Activated CD4-positive, alpha-beta memory T cell treated with anti-CD3 and anti-CD28 coated beads, Interleukin-2, amount 10 ng/mL, durations not matched to agents 7 days and 5 days (primary cell): ENCODE results near the gene PBX3. TPM values are rescaled to one million over a fixed set of nuclear protein-coding genes. Genes with fewer than 3 reads are reported as not detected.

Source experiments
- CTCF ChIA-PET: fragments of 350-600 bp; sonication (Branson Sonifier 250); formaldehyde crosslinking; loops from one replicate; lab custom pipeline; 2021; ENCODE audit warnings: antibody characterized with exemption, inconsistent platforms; lab: Charles Lee
- POLR2A ChIA-PET: fragments of 350-600 bp; sonication (Branson Sonifier 250); formaldehyde crosslinking; loops from one replicate; lab custom pipeline; 2021; ENCODE audit warnings: antibody characterized with exemption; lab: Charles Lee
- DNase-seq: peaks from one replicate; pipeline ENCODE4 v3.0.0-alpha.2; 2020
- H3K27ac Mint-ChIP-seq: one replicate; pipeline ENCODE4 v1.8.0; 2021; ENCODE audit warnings: mild to moderate bottlenecking, mixed read lengths
- H3K27me3 Mint-ChIP-seq: one replicate; pipeline ENCODE4 v1.8.0; 2021; ENCODE audit warnings: mixed read lengths
- H3K36me3 Mint-ChIP-seq: one replicate; pipeline ENCODE4 v1.8.0; 2021; ENCODE audit warnings: low read depth, mixed read lengths
- H3K4me1 Mint-ChIP-seq: one replicate; pipeline ENCODE4 v1.8.0; 2021; ENCODE audit warnings: mixed read lengths
- H3K4me3 Mint-ChIP-seq: one replicate; pipeline ENCODE4 v1.8.0; 2021; ENCODE audit warnings: mild to moderate bottlenecking, mixed read lengths
- H3K9me3 Mint-ChIP-seq: one replicate; pipeline ENCODE4 v1.8.0; 2021; ENCODE audit warnings: mixed read lengths
- total RNA-seq, 2 experiments: library from RNA; stranded (reverse); gene quantifications; one replicate each; pipeline ENCODE4 v1.2.3, GENCODE V29; 2021

The PBX3 gene
- total RNA-seq, 2 experiments from 2014 or later = 15.9 to 16.3 TPM

DNA sequence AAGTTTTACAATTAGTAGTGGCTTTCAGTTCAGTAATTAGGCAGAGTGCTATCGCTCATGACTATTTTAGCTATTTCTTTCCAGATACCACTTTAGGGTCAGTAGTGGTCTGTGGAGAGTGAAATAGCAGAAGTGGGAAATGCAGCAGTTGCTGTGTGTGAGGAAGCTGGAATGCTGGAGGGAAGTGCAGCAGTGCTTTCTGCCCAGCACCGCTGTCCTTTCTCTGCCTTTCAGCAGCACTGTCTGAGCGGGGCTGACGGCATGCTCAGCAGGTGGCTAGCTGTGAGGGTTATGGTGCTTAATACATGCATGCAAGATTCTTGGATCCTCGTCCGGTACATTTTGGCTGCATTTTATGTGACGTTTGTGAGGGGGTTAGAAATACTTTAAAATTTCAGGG lies 213.9 kb downstream of the PBX3 start:
- no peak overlapping the region for H3K27ac Mint-ChIP-seq
- no peaks in the 10 kb centered on the region for H3K9me3 Mint-ChIP-seq
- H3K36me3 Mint-ChIP-seq = no peaks in the 10 kb centered on the region
- H3K27me3 Mint-ChIP-seq = no peaks in the 10 kb centered on the region
- CTCF ChIA-PET = no interaction called here
- POLR2A ChIA-PET = no interaction called here
- no peak for DNase-seq
- H3K4me3 Mint-ChIP-seq = no peak overlapping the region
- peaks cover 2% of the 10 kb centered on the region for H3K4me1 Mint-ChIP-seq

DNA sequence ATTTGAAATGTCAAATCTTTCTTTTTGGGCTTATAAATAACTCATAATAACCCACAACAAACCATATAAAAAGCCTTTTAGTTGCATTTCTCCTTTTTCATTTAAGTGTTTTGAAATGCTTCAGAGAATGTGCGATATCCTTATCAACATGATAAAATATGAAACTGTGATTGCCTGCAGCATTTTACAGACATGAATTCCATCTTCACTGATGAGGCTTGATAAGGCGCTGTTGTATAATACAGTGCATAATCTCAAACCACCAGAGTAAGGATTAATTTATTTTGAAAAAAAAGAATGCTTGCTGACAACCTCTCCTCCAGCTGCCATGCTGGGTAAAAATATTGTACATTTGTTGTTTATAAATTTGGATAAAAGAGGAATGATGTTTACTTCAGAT lies 216.8 kb downstream of the PBX3 start:
- Mint-ChIP-seq H3K36me3 (no peaks in the 10 kb centered on the region), H3K4me3 (no peak overlapping the region), H3K9me3 (no peaks in the 10 kb centered on the region), H3K4me1 (peaks cover 10% of the 10 kb centered on the region), H3K27ac (no peak overlapping the region), H3K27me3 (no peaks in the 10 kb centered on the region)
- CTCF ChIA-PET = no interaction called here
- DNase-seq = no peak
- POLR2A ChIA-PET = no interaction called here

DNA sequence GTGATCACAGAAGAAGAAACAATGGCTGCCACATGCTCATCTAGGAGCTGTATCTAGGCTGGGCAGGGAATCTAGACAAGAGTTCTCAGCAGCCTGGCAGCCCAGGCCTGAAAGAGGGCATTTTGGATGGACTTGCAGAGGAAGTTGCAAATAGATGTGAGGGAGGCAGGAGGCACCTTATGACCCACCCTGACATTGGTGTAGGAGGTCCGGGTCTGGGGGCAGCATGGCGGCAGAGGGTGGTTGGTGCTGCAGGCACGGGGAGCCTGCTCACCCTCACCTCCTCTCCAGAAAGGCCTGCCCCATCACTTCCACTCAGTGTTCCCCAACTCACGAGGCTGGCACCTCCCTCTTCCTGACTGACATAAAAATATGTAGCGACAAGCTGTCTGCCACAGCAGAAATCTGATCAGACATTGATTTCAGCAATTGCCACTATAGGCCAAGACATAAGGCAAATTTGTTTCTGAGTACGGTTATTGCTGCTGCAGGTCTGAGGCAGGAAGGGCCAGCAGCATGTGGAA lies 217.6 kb downstream of the PBX3 start:
- Mint-ChIP-seq H3K27ac (no peak overlapping the region), H3K4me1 (peaks cover 10% of the 10 kb centered on the region), H3K9me3 (no peaks in the 10 kb centered on the region), H3K27me3 (no peaks in the 10 kb centered on the region), H3K36me3 (no peaks in the 10 kb centered on the region), H3K4me3 (no peak overlapping the region)
- no peak for DNase-seq
- ChIA-PET CTCF (no interaction called here), POLR2A (no interaction called here)

DNA sequence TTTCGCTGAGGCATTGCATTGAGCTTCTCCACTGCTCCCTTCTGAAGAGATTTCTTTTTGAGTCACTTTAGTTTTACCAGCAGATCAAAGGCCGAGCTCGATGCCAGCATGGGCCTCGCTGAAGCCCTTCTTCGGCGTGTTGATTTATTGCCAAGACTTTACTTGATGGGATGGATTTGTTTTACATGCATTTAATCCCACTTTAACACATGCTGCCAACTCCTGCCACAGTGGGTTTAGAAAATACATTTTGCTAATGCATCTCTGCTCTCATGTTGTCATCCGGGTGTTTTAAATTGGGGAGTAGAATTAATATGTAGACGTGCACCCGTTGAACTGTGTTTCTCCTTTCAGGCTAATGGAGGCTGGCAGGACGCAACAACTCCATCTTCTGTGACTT lies 218.3 kb downstream of the PBX3 start:
- ChIA-PET CTCF (no interaction called here), POLR2A (no interaction called here)

DNA sequence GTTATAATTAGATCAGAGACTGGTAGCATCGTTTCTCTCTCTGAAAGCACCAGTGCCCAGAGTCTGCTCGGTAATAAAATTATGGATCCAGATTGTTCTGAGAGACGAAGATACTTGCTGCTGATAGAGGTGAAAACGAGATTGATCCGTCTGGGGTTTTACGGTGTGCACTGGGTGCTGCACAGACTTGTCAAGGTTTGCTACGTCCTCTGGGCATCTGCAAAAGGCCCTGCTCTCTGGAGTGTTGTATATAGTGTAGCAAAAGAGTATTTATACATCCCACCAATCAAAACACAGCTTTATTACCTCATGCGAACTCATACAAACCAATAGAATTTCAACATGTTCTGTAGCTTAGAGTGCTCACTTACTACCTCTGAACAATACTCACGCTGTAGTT lies 219.3 kb downstream of the PBX3 start:
- H3K27me3 Mint-ChIP-seq = no peaks in the 10 kb centered on the region
- no peak overlapping the region for H3K4me3 Mint-ChIP-seq
- peaks cover 10% of the 10 kb centered on the region for H3K4me1 Mint-ChIP-seq
- H3K36me3 Mint-ChIP-seq = no peaks in the 10 kb centered on the region
- DNase-seq = no peak
- ChIA-PET POLR2A (no interaction called here), CTCF (no interaction called here)
- H3K27ac Mint-ChIP-seq = no peak overlapping the region
- no peaks in the 10 kb centered on the region for H3K9me3 Mint-ChIP-seq

More for the DNA sequence above, 218.3 kb downstream of the PBX3 start:
- Mint-ChIP-seq H3K4me1 (peaks cover 10% of the 10 kb centered on the region), H3K27ac (no peak overlapping the region), H3K4me3 (no peak overlapping the region), H3K9me3 (no peaks in the 10 kb centered on the region), H3K36me3 (no peaks in the 10 kb centered on the region), H3K27me3 (no peaks in the 10 kb centered on the region)
- no peak for DNase-seq

DNA sequence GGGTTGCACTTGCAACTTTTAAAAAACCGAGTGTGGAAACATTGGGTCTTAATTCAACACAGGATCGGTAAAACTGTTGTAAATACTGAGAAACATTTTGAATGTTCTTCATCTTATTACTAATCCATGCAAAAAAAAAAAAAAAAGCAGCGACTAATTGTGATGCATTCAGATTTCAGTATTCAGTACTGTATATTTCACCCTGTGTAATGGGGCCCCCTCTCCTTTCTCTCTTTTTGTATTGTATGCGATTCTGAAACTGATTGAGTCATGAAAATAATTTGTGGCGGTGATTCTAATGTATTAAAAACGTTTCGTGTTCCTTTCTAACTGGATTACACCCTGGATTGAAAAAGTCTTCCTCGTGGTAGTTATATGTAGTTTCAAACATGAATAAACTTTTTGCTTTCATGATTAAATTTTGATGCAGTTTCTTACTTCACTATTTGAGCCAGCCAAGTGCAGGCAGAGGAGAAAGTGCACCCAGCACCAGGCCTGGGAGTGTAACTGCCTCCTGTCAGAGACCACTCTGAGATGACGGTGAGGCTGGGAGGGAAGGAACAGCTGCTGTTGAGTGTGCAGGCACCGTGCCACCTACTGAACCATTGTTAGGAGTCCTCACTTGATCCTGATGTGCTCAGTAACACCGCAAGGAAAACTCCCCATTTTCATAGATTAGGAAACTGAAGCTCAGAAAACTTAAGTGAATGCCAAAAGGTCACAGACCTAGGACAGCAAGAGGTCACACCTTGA lies 220.0 kb downstream of the PBX3 start:
- Mint-ChIP-seq H3K27me3 (no peaks in the 10 kb centered on the region), H3K4me3 (no peak overlapping the region), H3K9me3 (no peaks in the 10 kb centered on the region), H3K27ac (no peak overlapping the region), H3K36me3 (no peaks in the 10 kb centered on the region), H3K4me1 (peaks cover 10% of the 10 kb centered on the region)
- POLR2A ChIA-PET = no interaction called here
- no peak for DNase-seq
- CTCF ChIA-PET = no interaction called here

DNA sequence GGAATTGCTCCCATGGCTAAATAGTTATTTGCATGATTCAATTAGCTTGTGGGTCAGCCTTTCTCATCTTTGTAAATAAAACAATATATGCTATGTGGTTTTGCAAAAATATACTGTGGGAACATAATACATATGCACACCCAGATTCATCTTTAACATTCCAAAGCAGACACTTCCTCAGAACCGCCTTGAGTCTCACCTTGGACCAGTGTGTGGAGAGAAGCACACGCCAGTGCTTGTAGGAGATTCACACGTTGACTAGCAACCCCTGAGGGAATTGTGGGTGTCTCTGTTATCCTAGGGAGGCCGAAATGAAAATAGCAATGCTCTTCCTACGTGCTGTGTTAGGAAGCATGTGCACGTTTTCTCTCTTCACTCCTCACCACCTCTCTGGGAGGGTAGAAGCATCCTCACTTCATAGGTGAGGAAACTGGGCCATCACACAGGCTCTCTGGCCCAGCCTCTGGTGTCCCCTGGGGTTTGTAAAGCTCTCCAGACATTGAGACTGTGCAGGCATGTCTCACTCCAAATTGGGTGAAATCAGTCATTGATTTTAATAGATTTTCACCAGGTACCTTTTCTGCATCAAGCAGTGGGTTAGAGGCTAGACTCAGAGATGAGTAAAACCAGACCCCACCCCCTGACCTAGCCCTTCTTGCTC lies 221.7 kb downstream of the PBX3 start:
- CTCF ChIA-PET = no interaction called here
- H3K27ac Mint-ChIP-seq = no peak overlapping the region

DNA sequence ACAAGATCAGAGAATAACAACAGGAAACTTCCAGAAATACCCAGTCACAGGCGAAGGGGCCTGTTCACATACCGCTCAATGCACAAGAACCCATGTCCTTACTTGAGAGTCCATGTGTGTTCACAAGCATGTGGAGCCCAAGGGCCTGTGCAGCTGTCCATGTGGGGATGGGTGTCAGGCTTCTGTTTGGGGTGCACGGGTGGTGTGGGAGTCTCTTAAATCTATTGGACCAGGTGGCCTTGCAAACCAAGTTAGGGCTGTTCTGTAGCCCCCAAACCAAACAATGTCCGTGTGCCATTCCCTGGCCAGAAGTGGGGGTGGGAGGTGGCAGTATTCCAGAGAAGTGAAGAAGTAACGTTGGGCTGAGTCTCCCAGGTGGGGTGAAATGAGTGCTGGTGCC lies 222.3 kb downstream of the PBX3 start:
- ChIA-PET CTCF (no interaction called here), POLR2A (no interaction called here)
- Mint-ChIP-seq H3K36me3 (no peaks in the 10 kb centered on the region), H3K4me1 (peaks cover 10% of the 10 kb centered on the region), H3K9me3 (no peaks in the 10 kb centered on the region), H3K27ac (no peak overlapping the region), H3K27me3 (no peaks in the 10 kb centered on the region), H3K4me3 (no peak overlapping the region)
- DNase-seq = no peak

More for the DNA sequence above, 221.7 kb downstream of the PBX3 start:
- H3K36me3 Mint-ChIP-seq = no peaks in the 10 kb centered on the region
- DNase-seq = no peak
- peaks cover 10% of the 10 kb centered on the region for H3K4me1 Mint-ChIP-seq
- POLR2A ChIA-PET = no interaction called here
- no peak overlapping the region for H3K4me3 Mint-ChIP-seq
- no peaks in the 10 kb centered on the region for H3K9me3 Mint-ChIP-seq
- no peaks in the 10 kb centered on the region for H3K27me3 Mint-ChIP-seq

DNA sequence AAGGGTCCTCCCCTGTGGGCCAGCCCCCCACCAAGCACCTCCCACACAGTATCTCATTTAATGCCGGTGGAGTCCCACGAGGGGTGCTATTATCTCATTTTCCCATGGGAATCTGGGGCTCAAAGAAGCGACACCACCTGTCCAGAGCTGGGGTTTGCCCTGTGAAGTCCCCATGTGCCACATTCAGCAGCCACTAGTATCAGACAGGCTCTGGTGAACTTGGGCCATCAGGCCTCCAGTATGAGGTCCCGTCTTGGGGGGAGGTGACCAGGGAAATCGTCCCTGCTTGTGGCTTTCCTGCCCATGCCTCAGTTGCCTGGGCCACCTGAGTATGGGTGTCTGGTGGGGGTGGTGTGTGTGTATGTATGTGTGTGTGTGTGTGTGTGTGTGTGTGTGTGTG lies 222.7 kb downstream of the PBX3 start:
- H3K27ac Mint-ChIP-seq = no peak overlapping the region
- H3K36me3 Mint-ChIP-seq = no peaks in the 10 kb centered on the region
- H3K9me3 Mint-ChIP-seq = no peaks in the 10 kb centered on the region
- no peaks in the 10 kb centered on the region for H3K27me3 Mint-ChIP-seq
- DNase-seq = no peak
- H3K4me3 Mint-ChIP-seq = no peak overlapping the region
- POLR2A ChIA-PET = no interaction called here
- CTCF ChIA-PET = no interaction called here
- peaks cover 9% of the 10 kb centered on the region for H3K4me1 Mint-ChIP-seq

DNA sequence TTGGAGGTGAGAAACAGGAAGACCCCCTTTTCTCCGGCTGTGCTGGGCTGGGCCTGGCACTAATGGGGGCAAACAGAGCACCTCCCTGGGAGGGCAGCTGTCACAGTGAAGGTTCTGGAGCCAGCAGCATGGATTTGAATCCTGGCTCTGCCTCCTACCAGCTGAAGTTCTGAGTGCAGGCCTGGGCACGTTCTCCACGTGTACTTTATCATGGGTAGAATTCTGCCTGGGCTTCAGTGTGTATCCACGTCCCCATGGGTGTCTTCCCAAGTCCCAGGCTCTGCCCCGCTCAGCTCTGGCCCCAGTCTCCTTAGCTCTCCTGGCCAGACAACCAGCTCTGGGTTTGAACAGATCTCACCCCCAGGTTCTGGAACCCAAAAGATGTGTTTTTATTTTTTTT lies 223.2 kb downstream of the PBX3 start:
- CTCF ChIA-PET = no interaction called here
- H3K4me1 Mint-ChIP-seq = peaks cover 9% of the 10 kb centered on the region
- no peaks in the 10 kb centered on the region for H3K27me3 Mint-ChIP-seq
- no peak overlapping the region for H3K27ac Mint-ChIP-seq
- no peaks in the 10 kb centered on the region for H3K36me3 Mint-ChIP-seq
- POLR2A ChIA-PET = no interaction called here
- no peak overlapping the region for H3K4me3 Mint-ChIP-seq
- DNase-seq = no peak
- no peaks in the 10 kb centered on the region for H3K9me3 Mint-ChIP-seq

DNA sequence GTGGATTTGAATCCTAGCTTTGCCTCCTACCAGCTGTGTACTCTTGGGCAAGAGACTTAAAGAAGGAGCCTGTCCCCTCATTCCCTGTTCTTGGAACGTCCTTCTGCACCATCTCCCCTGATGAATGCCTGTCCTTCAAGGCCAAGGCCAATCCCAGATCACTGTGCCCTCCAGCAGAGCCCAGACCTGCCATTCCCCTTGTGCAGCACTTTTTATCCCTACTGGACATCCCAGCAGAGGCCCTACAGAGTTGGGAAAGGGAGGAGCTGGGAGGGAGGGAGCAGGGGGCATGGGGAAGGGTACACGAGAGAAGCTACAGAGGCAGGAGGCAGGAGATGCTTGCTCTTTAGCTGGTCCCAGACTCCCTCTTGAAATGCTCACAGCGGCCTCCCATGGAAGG lies 223.9 kb downstream of the PBX3 start:
- Mint-ChIP-seq H3K27me3 (no peaks in the 10 kb centered on the region), H3K4me3 (no peak overlapping the region), H3K36me3 (no peaks in the 10 kb centered on the region), H3K4me1 (peaks cover 9% of the 10 kb centered on the region), H3K9me3 (no peaks in the 10 kb centered on the region), H3K27ac (no peak overlapping the region)
- ChIA-PET CTCF (no interaction called here), POLR2A (no interaction called here)
- DNase-seq = no peak

DNA sequence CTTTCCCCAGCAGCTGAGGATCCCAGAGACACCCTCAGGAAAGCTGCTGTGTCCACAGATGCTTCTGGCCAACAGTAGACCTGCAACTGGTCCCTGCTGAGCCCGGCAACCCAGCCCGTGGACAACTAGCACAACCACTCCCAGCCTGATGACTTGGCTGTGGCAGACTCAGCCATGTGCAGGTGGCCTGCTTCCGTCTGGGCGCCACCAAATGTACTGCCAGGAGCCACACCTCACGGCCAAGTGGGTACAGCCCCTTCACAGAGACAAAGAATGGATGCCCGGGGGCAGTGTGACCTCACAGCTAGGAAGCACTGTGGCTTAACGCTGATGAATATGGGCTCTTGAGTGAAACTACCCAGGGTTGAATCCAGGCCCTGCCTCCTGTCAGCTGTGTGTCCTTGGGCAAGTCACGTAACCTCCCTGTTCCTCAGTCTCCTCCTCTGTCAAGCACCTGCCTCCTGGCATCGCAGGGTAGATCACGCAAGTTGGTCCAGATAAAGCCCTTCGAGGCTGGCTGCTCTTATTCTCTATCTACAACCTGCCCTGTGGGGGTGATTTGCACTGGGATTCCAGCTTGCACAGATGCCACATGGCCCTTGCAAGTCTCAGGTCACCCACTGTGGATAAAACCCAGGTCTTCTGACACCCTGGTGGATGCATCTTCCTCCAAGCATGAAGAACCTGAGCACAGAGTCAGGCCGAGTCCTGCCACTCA lies 225.0 kb downstream of the PBX3 start:
- H3K27ac Mint-ChIP-seq = no peak overlapping the region
- no peaks in the 10 kb centered on the region for H3K36me3 Mint-ChIP-seq
- ChIA-PET CTCF (no interaction called here), POLR2A (no interaction called here)
- no peaks in the 10 kb centered on the region for H3K27me3 Mint-ChIP-seq
- peaks cover 2% of the 10 kb centered on the region for H3K4me1 Mint-ChIP-seq
- no peak overlapping the region for H3K4me3 Mint-ChIP-seq
- no peaks in the 10 kb centered on the region for H3K9me3 Mint-ChIP-seq
- no peak for DNase-seq

DNA sequence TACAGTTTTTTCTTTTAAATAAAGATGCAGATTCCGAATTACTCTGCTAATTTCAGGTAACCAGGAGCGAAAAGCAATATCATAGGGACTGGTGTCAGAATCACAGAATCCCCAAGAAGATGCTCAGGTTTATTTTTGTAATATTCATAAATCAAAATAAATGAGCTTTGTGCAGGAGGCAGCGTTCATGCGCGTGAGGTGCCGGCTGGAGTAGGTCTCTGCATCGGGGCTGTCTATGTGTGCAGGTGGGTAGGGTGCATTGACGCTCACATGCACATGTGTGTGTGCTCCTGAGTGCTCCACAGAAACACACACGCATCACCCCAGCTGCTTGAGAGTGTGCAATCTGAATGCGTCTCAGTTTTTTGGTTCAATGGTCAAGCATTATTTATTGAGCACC lies 226.4 kb downstream of the PBX3 start:
- H3K27me3 Mint-ChIP-seq = peaks cover under 1% of the 10 kb centered on the region
- H3K36me3 Mint-ChIP-seq = no peaks in the 10 kb centered on the region
- CTCF ChIA-PET = no interaction called here
- no peak overlapping the region for H3K4me3 Mint-ChIP-seq
- no peaks in the 10 kb centered on the region for H3K9me3 Mint-ChIP-seq
- no peak overlapping the region for H3K27ac Mint-ChIP-seq
- no peaks in the 10 kb centered on the region for H3K4me1 Mint-ChIP-seq
- no peak for DNase-seq
- POLR2A ChIA-PET = no interaction called here
